WTC11 (cell line): ENCODE data around the gene LRRC63. TPM values are rescaled to one million over a fixed set of nuclear protein-coding genes. Genes with fewer than 3 reads are reported as not detected.

Source experiments
- ATAC-seq: fragments of 200-7000 bp; cut with Tn5 transposase; 2 replicates; pipeline ENCODE4 v1.10.0; 2021; ENCODE audit warnings: mild to moderate bottlenecking, moderate library complexity
- CTCF ChIA-PET: fragments of 300-600 bp; sonication (Branson Sonifier 250); formaldehyde crosslinking; loops from one replicate; lab custom pipeline; 2021; ENCODE audit warnings: antibody characterized with exemption; lab: Charles Lee
- POLR2A ChIA-PET: fragments of 350-600 bp; sonication (Branson Sonifier 250); formaldehyde crosslinking; loops from one replicate; lab custom pipeline; 2021; ENCODE audit warnings: antibody characterized with exemption; lab: Charles Lee
- DNase-seq: peaks from one replicate; pipeline ENCODE4 v3.0.0; 2021; ENCODE audit warnings: low spot score
- H3K27ac Mint-ChIP-seq: 2 replicates; pipeline ENCODE4 v1.8.0; 2021; ENCODE audit warnings: mixed read lengths
- H3K27me3 Mint-ChIP-seq: 2 replicates; pipeline ENCODE4 v1.8.0; 2021; ENCODE audit warnings: low read depth, mild to moderate bottlenecking, moderate library complexity, mixed read lengths
- H3K36me3 Mint-ChIP-seq: 2 replicates; pipeline ENCODE4 v1.8.0; 2021; ENCODE audit warnings: mixed read lengths
- H3K4me1 Mint-ChIP-seq: 2 replicates; pipeline ENCODE4 v1.8.0; 2022; ENCODE audit warnings: mixed read lengths
- H3K4me3 Mint-ChIP-seq: 2 replicates; pipeline ENCODE4 v1.8.0; 2021; ENCODE audit warnings: mild to moderate bottlenecking, moderate library complexity, mixed read lengths
- H3K9me3 Mint-ChIP-seq: 2 replicates; pipeline ENCODE4 v1.8.0; 2021; ENCODE audit warnings: mixed read lengths
- ATF1 ChIP-seq: sonication (generic); formaldehyde crosslinking; IDR thresholded peaks from 2 replicates; pipeline ENCODE4 v1.8.1; 2023; ENCODE audit warnings: mild to moderate bottlenecking, moderate library complexity, missing genetic modification reagents
- ELF4 ChIP-seq: sonication (generic); formaldehyde crosslinking; IDR thresholded peaks from 2 replicates; pipeline ENCODE4 v1.8.1; 2022; ENCODE audit warnings: low read depth, mild to moderate bottlenecking, moderate library complexity, missing genetic modification reagents
- FOXJ3 ChIP-seq: sonication (generic); formaldehyde crosslinking; IDR thresholded peaks from 2 replicates; pipeline ENCODE4 v1.9.0; 2021; ENCODE audit warnings: missing genetic modification reagents, mild to moderate bottlenecking, borderline replicate concordance
- GRHL2 ChIP-seq: fragments of 250-450 bp; sonication (Bioruptor Pico); IDR thresholded peaks from 2 replicates; pipeline ENCODE4 v1.8.0; 2022; ENCODE audit warnings: mild to moderate bottlenecking, moderate library complexity; ENCODE audit not compliant: insufficient replicate concordance, severe bottlenecking
- KAT7 ChIP-seq: sonication (generic); formaldehyde crosslinking; IDR thresholded peaks from 2 replicates; pipeline ENCODE4 v1.8.1; 2023; ENCODE audit warnings: missing genetic modification reagents, mild to moderate bottlenecking, borderline replicate concordance
- MYBL2 ChIP-seq: sonication (generic); formaldehyde crosslinking; IDR thresholded peaks from 2 replicates; pipeline ENCODE4 v1.8.1; 2023; ENCODE audit warnings: mild to moderate bottlenecking, moderate library complexity, missing genetic modification reagents
- NR3C1 ChIP-seq: sonication (generic); formaldehyde crosslinking; conservative IDR thresholded peaks from 2 replicates; pipeline ENCODE4 v1.8.1; 2023; ENCODE audit warnings: low read depth, mild to moderate bottlenecking, missing genetic modification reagents
- ZNF219 ChIP-seq: sonication (generic); formaldehyde crosslinking; IDR thresholded peaks from 2 replicates; pipeline ENCODE4 v1.8.0; 2023; ENCODE audit warnings: missing genetic modification reagents, mild to moderate bottlenecking, borderline replicate concordance
- ZNF263 ChIP-seq: sonication (generic); formaldehyde crosslinking; IDR thresholded peaks from 2 replicates; pipeline ENCODE4 v1.8.1; 2022; ENCODE audit warnings: low read depth, mild to moderate bottlenecking, moderate library complexity, missing genetic modification reagents
- ZNF317 ChIP-seq: sonication (generic); formaldehyde crosslinking; IDR thresholded peaks from 2 replicates; pipeline ENCODE4 v1.8.1; 2023; ENCODE audit warnings: low read depth, mild to moderate bottlenecking, moderate library complexity, missing genetic modification reagents, borderline replicate concordance
- ZNF396 ChIP-seq: fragments of 250-450 bp; sonication (Bioruptor Pico); IDR thresholded peaks from 2 replicates; pipeline ENCODE4 v1.8.0; 2021; ENCODE audit warnings: mild to moderate bottlenecking, moderate library complexity, borderline replicate concordance
- ZNF671 ChIP-seq: fragments of 250-450 bp; sonication (Bioruptor Pico); IDR thresholded peaks from 2 replicates; pipeline ENCODE4 v1.8.0; 2021; ENCODE audit warnings: mild to moderate bottlenecking
- total RNA-seq: library from RNA; stranded (reverse); gene quantifications from 3 replicates; pipeline ENCODE4 v1.2.3, GENCODE V29; 2021
- TF ChIP-seq, protein P1 (sequence below): sonication (generic); formaldehyde crosslinking; conservative IDR thresholded peaks from 2 replicates; pipeline ENCODE4 v1.8.1; 2023; ENCODE audit warnings: mild to moderate bottlenecking, low read depth, missing genetic modification reagents, moderate library complexity
- TF ChIP-seq, protein P2 (sequence below): sonication (generic); formaldehyde crosslinking; IDR thresholded peaks from 2 replicates; pipeline ENCODE4 v1.8.1; 2023; ENCODE audit warnings: mild to moderate bottlenecking, missing genetic modification reagents, moderate library complexity
- TF ChIP-seq, protein P3 (sequence below): sonication (generic); formaldehyde crosslinking; IDR thresholded peaks from 2 replicates; pipeline ENCODE4 v1.8.0; 2023; ENCODE audit warnings: missing genetic modification reagents, mild to moderate bottlenecking, borderline replicate concordance
- TF ChIP-seq, protein P4 (sequence below): fragments of 250-450 bp; sonication (Bioruptor Pico); IDR thresholded peaks from 2 replicates; pipeline ENCODE4 v1.9.0; 2021; ENCODE audit warnings: mild to moderate bottlenecking
- TF ChIP-seq, protein P5 (sequence below): sonication (generic); formaldehyde crosslinking; IDR thresholded peaks from 2 replicates; pipeline ENCODE4 v1.8.1; 2022; ENCODE audit warnings: mild to moderate bottlenecking, moderate library complexity, missing genetic modification reagents
- TF ChIP-seq, protein P6 (sequence below): sonication (generic); formaldehyde crosslinking; IDR thresholded peaks from 2 replicates; pipeline ENCODE4 v1.8.1; 2022; ENCODE audit warnings: mild to moderate bottlenecking, missing genetic modification reagents, moderate library complexity, borderline replicate concordance
- TF ChIP-seq, protein P7 (sequence below): fragments of 250-450 bp; sonication (Bioruptor Pico); IDR thresholded peaks from 2 replicates; pipeline ENCODE4 v1.9.0; 2021; ENCODE audit warnings: mild to moderate bottlenecking

Gene LRRC63
- total RNA-seq, 1 experiment from 2014 or later = not detected

DNA sequence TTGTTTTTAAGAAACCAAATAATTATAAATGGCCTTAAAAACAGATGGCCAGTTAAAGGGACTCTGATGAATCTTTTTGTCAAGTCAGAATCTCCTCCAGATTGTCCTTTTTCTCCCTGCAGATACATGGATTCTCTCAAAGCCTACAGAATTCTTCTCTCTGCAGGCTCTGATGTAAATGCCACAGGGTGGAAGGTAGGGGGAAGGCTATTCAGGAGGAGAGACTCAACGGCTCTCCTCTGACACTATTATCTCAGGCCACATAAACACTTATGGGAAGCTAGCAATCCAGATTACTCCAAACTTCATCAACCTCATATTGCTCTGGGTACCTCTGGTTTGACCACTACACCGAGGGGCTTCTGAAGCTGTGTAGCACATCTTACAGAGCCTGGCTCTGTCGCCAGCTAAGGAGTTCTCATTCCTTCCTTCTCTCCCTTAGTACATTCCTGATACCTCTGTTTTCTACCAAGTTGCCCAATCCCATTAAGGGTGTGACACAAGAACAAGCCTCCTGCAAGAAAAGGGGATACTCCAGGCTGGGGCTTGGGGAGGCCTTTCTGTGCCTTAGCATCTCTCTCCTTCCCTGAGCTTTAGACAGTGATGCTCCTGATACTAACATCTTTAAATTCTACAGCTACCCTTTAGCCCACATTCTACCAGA lies 44.6 kb upstream of the LRRC63 start:
- ChIA-PET POLR2A (no interaction called here), CTCF (interaction anchor here (0.8 kb wide), 1 partner anchor 41 kb away, joined by 3 read pairs; no protein-coding TSS in a partner anchor)
- no peak overlapping the region for H3K4me3 Mint-ChIP-seq
- peaks cover 17% of the 10 kb centered on the region for H3K4me1 Mint-ChIP-seq
- H3K27ac Mint-ChIP-seq = no peak overlapping the region
- DNase-seq (no peak), ATAC-seq (peak; percentile 50)
- peaks cover 17% of the 10 kb centered on the region for H3K27me3 Mint-ChIP-seq
- TF ChIP-seq, protein P1, sequence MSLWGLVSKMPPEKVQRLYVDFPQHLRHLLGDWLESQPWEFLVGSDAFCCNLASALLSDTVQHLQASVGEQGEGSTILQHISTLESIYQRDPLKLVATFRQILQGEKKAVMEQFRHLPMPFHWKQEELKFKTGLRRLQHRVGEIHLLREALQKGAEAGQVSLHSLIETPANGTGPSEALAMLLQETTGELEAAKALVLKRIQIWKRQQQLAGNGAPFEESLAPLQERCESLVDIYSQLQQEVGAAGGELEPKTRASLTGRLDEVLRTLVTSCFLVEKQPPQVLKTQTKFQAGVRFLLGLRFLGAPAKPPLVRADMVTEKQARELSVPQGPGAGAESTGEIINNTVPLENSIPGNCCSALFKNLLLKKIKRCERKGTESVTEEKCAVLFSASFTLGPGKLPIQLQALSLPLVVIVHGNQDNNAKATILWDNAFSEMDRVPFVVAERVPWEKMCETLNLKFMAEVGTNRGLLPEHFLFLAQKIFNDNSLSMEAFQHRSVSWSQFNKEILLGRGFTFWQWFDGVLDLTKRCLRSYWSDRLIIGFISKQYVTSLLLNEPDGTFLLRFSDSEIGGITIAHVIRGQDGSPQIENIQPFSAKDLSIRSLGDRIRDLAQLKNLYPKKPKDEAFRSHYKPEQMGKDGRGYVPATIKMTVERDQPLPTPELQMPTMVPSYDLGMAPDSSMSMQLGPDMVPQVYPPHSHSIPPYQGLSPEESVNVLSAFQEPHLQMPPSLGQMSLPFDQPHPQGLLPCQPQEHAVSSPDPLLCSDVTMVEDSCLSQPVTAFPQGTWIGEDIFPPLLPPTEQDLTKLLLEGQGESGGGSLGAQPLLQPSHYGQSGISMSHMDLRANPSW (CRISPR knock-in tag) = no peak
- H3K9me3 Mint-ChIP-seq = no peaks in the 10 kb centered on the region
- peaks cover 3% of the 10 kb centered on the region for H3K36me3 Mint-ChIP-seq

DNA sequence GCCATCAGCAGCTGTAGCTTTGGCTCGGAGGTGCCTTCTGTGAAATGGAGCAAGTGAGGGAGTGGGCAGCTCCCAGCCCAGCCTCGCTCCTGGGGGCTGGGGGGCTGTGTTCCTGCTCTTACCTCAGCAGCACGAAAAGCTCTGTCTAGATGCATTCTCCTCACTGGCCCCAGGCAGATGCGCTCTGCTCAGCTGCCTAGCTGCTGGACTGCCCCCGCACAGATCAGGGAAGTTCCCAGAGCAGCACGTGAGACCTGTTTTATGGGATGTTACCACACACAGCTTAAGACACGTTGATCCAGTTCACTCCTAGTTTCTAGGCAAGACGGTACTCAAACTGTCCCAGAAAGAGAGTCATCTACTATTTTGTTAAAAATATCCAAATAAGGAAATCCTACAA lies 43.4 kb upstream of the LRRC63 start:
- peaks cover 17% of the 10 kb centered on the region for H3K27me3 Mint-ChIP-seq
- DNase-seq = no peak
- no peak overlapping the region for H3K27ac Mint-ChIP-seq
- H3K4me3 Mint-ChIP-seq = no peak overlapping the region
- TF ChIP-seq, protein P2, sequence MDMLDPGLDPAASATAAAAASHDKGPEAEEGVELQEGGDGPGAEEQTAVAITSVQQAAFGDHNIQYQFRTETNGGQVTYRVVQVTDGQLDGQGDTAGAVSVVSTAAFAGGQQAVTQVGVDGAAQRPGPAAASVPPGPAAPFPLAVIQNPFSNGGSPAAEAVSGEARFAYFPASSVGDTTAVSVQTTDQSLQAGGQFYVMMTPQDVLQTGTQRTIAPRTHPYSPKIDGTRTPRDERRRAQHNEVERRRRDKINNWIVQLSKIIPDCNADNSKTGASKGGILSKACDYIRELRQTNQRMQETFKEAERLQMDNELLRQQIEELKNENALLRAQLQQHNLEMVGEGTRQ (CRISPR knock-in tag) = no peak
- TF ChIP-seq ZNF396 (CRISPR knock-in tag) = no peak
- TF ChIP-seq MYBL2 (CRISPR knock-in tag) = no peak
- TF ChIP-seq KAT7 (CRISPR knock-in tag) = no peak
- TF ChIP-seq, protein P3, sequence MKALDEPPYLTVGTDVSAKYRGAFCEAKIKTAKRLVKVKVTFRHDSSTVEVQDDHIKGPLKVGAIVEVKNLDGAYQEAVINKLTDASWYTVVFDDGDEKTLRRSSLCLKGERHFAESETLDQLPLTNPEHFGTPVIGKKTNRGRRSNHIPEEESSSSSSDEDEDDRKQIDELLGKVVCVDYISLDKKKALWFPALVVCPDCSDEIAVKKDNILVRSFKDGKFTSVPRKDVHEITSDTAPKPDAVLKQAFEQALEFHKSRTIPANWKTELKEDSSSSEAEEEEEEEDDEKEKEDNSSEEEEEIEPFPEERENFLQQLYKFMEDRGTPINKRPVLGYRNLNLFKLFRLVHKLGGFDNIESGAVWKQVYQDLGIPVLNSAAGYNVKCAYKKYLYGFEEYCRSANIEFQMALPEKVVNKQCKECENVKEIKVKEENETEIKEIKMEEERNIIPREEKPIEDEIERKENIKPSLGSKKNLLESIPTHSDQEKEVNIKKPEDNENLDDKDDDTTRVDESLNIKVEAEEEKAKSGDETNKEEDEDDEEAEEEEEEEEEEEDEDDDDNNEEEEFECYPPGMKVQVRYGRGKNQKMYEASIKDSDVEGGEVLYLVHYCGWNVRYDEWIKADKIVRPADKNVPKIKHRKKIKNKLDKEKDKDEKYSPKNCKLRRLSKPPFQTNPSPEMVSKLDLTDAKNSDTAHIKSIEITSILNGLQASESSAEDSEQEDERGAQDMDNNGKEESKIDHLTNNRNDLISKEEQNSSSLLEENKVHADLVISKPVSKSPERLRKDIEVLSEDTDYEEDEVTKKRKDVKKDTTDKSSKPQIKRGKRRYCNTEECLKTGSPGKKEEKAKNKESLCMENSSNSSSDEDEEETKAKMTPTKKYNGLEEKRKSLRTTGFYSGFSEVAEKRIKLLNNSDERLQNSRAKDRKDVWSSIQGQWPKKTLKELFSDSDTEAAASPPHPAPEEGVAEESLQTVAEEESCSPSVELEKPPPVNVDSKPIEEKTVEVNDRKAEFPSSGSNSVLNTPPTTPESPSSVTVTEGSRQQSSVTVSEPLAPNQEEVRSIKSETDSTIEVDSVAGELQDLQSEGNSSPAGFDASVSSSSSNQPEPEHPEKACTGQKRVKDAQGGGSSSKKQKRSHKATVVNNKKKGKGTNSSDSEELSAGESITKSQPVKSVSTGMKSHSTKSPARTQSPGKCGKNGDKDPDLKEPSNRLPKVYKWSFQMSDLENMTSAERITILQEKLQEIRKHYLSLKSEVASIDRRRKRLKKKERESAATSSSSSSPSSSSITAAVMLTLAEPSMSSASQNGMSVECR = no peak
- TF ChIP-seq, protein P4, sequence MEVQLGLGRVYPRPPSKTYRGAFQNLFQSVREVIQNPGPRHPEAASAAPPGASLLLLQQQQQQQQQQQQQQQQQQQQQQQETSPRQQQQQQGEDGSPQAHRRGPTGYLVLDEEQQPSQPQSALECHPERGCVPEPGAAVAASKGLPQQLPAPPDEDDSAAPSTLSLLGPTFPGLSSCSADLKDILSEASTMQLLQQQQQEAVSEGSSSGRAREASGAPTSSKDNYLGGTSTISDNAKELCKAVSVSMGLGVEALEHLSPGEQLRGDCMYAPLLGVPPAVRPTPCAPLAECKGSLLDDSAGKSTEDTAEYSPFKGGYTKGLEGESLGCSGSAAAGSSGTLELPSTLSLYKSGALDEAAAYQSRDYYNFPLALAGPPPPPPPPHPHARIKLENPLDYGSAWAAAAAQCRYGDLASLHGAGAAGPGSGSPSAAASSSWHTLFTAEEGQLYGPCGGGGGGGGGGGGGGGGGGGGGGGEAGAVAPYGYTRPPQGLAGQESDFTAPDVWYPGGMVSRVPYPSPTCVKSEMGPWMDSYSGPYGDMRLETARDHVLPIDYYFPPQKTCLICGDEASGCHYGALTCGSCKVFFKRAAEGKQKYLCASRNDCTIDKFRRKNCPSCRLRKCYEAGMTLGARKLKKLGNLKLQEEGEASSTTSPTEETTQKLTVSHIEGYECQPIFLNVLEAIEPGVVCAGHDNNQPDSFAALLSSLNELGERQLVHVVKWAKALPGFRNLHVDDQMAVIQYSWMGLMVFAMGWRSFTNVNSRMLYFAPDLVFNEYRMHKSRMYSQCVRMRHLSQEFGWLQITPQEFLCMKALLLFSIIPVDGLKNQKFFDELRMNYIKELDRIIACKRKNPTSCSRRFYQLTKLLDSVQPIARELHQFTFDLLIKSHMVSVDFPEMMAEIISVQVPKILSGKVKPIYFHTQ = no peak
- TF ChIP-seq, protein P5, sequence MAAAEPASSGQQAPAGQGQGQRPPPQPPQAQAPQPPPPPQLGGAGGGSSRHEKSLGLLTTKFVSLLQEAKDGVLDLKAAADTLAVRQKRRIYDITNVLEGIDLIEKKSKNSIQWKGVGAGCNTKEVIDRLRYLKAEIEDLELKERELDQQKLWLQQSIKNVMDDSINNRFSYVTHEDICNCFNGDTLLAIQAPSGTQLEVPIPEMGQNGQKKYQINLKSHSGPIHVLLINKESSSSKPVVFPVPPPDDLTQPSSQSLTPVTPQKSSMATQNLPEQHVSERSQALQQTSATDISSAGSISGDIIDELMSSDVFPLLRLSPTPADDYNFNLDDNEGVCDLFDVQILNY (CRISPR knock-in tag) = no peak
- no peak for TF ChIP-seq FOXJ3
- no peak for TF ChIP-seq ZNF317 (CRISPR knock-in tag)
- TF ChIP-seq, protein P6, sequence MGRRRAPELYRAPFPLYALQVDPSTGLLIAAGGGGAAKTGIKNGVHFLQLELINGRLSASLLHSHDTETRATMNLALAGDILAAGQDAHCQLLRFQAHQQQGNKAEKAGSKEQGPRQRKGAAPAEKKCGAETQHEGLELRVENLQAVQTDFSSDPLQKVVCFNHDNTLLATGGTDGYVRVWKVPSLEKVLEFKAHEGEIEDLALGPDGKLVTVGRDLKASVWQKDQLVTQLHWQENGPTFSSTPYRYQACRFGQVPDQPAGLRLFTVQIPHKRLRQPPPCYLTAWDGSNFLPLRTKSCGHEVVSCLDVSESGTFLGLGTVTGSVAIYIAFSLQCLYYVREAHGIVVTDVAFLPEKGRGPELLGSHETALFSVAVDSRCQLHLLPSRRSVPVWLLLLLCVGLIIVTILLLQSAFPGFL (CRISPR knock-in tag) = no peak
- TF ChIP-seq ELF4 = no peak
- no peak for TF ChIP-seq GRHL2 (CRISPR knock-in tag)
- TF ChIP-seq, protein P7, sequence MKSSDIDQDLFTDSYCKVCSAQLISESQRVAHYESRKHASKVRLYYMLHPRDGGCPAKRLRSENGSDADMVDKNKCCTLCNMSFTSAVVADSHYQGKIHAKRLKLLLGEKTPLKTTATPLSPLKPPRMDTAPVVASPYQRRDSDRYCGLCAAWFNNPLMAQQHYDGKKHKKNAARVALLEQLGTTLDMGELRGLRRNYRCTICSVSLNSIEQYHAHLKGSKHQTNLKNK (CRISPR knock-in tag) = no peak
- no peak for TF ChIP-seq ZNF219 (CRISPR knock-in tag)
- no peak for TF ChIP-seq ZNF671 (CRISPR knock-in tag)
- TF ChIP-seq NR3C1 = no peak
- no peak for TF ChIP-seq ATF1 (CRISPR knock-in tag)
- no peak for TF ChIP-seq ZNF263
- TF ChIP-seq, all 79 proteins: peak for 0
- CTCF ChIA-PET = interaction anchor here (0.8 kb wide), 1 partner anchor 42 kb away, joined by 3 read pairs; no protein-coding TSS in a partner anchor
- peaks cover 17% of the 10 kb centered on the region for H3K4me1 Mint-ChIP-seq
- POLR2A ChIA-PET = no interaction called here
- H3K9me3 Mint-ChIP-seq = no peaks in the 10 kb centered on the region
- peak; percentile 30 for ATAC-seq
- no peaks in the 10 kb centered on the region for H3K36me3 Mint-ChIP-seq
